Activated T-helper 9 cell treated with anti-CD3 and anti-CD28 coated beads, Interleukin-2, amount 50 U/mL, for 16 hours (primary cell): Measurements from ENCODE around the gene ZNF608.

Experiments
- DNase-seq: peaks from one replicate; pipeline ENCODE4 v3.0.0-alpha.2; 2020; ENCODE audit warnings: low read depth

Gene ZNF608

GRCh38 chr5:124719113-124719967 lies 27.1 kb downstream of the ZNF608 start:
- DNase-seq = no peak

- DNase-seq = no peak
Observed at GRCh38 chr5:124718380-124718789, 28.1 kb downstream of the ZNF608 start.

- no peak for DNase-seq
Observed at GRCh38 chr5:124716169-124716568, 30.3 kb downstream of the ZNF608 start.

- DNase-seq = no peak
Observed at GRCh38 chr5:124714910-124715309, 31.5 kb downstream of the ZNF608 start.

- no peak for DNase-seq
Observed at GRCh38 chr5:124713595-124713994, 32.8 kb downstream of the ZNF608 start.

GRCh38 chr5:124712731-124713305 lies 33.6 kb downstream of the ZNF608 start:
- no peak for DNase-seq

GRCh38 chr5:124708086-124708485 lies 38.4 kb downstream of the ZNF608 start:
- no peak for DNase-seq

- no peak for DNase-seq
Observed at GRCh38 chr5:124707520-124707919, 38.9 kb downstream of the ZNF608 start.

- no peak for DNase-seq
Observed at GRCh38 chr5:124706729-124707361, 39.6 kb downstream of the ZNF608 start.

GRCh38 chr5:124706051-124706450 lies 40.4 kb downstream of the ZNF608 start:
- no peak for DNase-seq

- no peak for DNase-seq
Observed at GRCh38 chr5:124705577-124705976, 40.9 kb downstream of the ZNF608 start.

GRCh38 chr5:124704594-124705284 lies 41.7 kb downstream of the ZNF608 start:
- no peak for DNase-seq

GRCh38 chr5:124703995-124704394 lies 42.4 kb downstream of the ZNF608 start:
- DNase-seq = no peak

GRCh38 chr5:124702525-124702924 lies 43.9 kb downstream of the ZNF608 start:
- no peak for DNase-seq

GRCh38 chr5:124701873-124702425 lies 44.5 kb downstream of the ZNF608 start:
- no peak for DNase-seq

GRCh38 chr5:124701016-124701415 lies 45.4 kb downstream of the ZNF608 start:
- no peak for DNase-seq

GRCh38 chr5:124700333-124700732 lies 46.1 kb downstream of the ZNF608 start:
- DNase-seq = no peak

- DNase-seq = no peak
Observed at GRCh38 chr5:124698770-124699169, 47.7 kb downstream of the ZNF608 start.

- no peak for DNase-seq
Observed at GRCh38 chr5:124697933-124698591, 48.4 kb downstream of the ZNF608 start.

GRCh38 chr5:124697501-124697900 lies 48.9 kb downstream of the ZNF608 start:
- DNase-seq = no peak

- no peak for DNase-seq
Observed at GRCh38 chr5:124696898-124697297, 49.5 kb downstream of the ZNF608 start.
